Peyer's patch (tissue), 4 donors: ENCODE measurements around the gene TPSD1.

ENCODE experiments used
- POLR2A ChIP-seq, 2 donors: fragments of 450-650 bp; IDR thresholded peaks; one replicate each; pipeline ENCODE4 v1.5.1; 2017; ENCODE audit warnings: antibody characterized with exemption in 2 of 2, mild to moderate bottlenecking in 2 of 2, moderate library complexity in 2 of 2
- TF ChIP-seq, protein P1 (sequence below), 6 experiments: fragments of 450-650 bp in 4 of 6; fragments of 200-600 bp in 2 of 6; sonication (generic) in 1 of 6; IDR thresholded peaks; one replicate each; pipeline ENCODE4 v1.5.1; 2017 to 2019; ENCODE audit warnings: antibody characterized with exemption in 6 of 6, mild to moderate bottlenecking in 3 of 6, moderate library complexity in 1 of 6

GRCh38 chr16:1210461-1210860 is 45.4 kb upstream of the TPSD1 start:
- TF ChIP-seq, protein P1, sequence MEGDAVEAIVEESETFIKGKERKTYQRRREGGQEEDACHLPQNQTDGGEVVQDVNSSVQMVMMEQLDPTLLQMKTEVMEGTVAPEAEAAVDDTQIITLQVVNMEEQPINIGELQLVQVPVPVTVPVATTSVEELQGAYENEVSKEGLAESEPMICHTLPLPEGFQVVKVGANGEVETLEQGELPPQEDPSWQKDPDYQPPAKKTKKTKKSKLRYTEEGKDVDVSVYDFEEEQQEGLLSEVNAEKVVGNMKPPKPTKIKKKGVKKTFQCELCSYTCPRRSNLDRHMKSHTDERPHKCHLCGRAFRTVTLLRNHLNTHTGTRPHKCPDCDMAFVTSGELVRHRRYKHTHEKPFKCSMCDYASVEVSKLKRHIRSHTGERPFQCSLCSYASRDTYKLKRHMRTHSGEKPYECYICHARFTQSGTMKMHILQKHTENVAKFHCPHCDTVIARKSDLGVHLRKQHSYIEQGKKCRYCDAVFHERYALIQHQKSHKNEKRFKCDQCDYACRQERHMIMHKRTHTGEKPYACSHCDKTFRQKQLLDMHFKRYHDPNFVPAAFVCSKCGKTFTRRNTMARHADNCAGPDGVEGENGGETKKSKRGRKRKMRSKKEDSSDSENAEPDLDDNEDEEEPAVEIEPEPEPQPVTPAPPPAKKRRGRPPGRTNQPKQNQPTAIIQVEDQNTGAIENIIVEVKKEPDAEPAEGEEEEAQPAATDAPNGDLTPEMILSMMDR (IDR thresholded peaks at IDR 0.05), result no peak
- no peak for TF ChIP-seq POLR2A (IDR thresholded peaks at IDR 0.05)
